Activated B cell treated with CpG ODN at 0.5 μM for 24 hours (primary cell): ENCODE results near the gene TEX35. TPM values are rescaled to one million over a fixed set of nuclear protein-coding genes. Genes with fewer than 3 reads are reported as not detected.

ENCODE experiments used
- ATAC-seq: fragments of 200-7000 bp; cut with Tn5 transposase; one replicate; pipeline ENCODE4 v1.10.0; 2021; ENCODE audit warnings: low read depth, mild to moderate bottlenecking, moderate library complexity
- CTCF ChIA-PET: fragments of 350-600 bp; sonication (Branson Sonifier 250); formaldehyde crosslinking; loops from one replicate; lab custom pipeline; 2021; ENCODE audit warnings: antibody characterized with exemption; lab: Charles Lee
- POLR2A ChIA-PET: fragments of 350-600 bp; sonication (Branson Sonifier 250); formaldehyde crosslinking; loops from one replicate; lab custom pipeline; 2021; ENCODE audit warnings: antibody characterized with exemption; lab: Charles Lee
- DNase-seq: peaks from one replicate; pipeline ENCODE4 v3.0.0; 2022
- H3K27ac Mint-ChIP-seq: one replicate; pipeline ENCODE4 v1.8.0; 2020; ENCODE audit warnings: mixed read lengths
- H3K27me3 Mint-ChIP-seq: one replicate; pipeline ENCODE4 v1.8.0; 2021; ENCODE audit warnings: mixed read lengths
- H3K36me3 Mint-ChIP-seq: one replicate; pipeline ENCODE4 v1.8.0; 2021; ENCODE audit warnings: low read depth, mixed read lengths
- H3K4me1 Mint-ChIP-seq: one replicate; pipeline ENCODE4 v1.8.0; 2021; ENCODE audit warnings: mixed read lengths
- H3K4me3 Mint-ChIP-seq: one replicate; pipeline ENCODE4 v1.8.0; 2020; ENCODE audit warnings: mild to moderate bottlenecking, mixed read lengths
- H3K9me3 Mint-ChIP-seq: one replicate; pipeline ENCODE4 v1.8.0; 2020; ENCODE audit warnings: mixed read lengths
- intact Hi-C: fragments of 100-400 bp; cut with micrococcal nuclease; formaldehyde crosslinking; loops from one replicate; pipeline ENCODE4 v1.15.1; 2024
- total RNA-seq: library from RNA; stranded (reverse); gene quantifications from 2 replicates; pipeline ENCODE4 v1.2.3, GENCODE V29; 2022
- TF ChIP-seq, protein P1 (sequence below): fragments of 200-600 bp; IDR thresholded peaks from one replicate; pipeline ENCODE4 v1.8.0; 2022; ENCODE audit warnings: antibody characterized with exemption, mild to moderate bottlenecking

Gene TEX35
- total RNA-seq, 1 donor from 2014 or later = not detected

DNA sequence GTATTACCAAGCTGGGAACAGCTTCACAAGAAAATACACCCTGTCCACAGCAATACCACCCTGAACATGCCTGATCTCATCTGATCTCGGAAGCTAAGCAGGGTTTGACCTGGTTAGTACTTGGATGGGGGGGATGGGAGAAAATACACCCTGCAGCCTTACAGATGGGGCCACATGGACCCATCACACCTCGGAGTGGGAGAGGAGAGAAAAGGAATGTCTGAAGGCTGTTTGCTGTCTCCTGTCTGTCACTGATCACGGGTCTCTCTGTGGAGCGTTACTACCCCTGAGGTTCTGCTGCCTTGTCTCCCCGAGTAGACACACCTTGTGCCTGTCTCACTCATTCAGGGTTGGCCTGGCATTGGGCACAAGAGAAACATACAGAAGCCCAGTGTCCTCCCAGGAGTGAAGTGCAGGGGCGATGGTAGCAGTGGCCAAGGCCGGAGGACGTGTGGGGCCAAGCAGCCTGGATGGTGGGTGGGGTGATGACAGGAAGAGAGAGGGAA, 48.0 kb downstream of the TEX35 start:
- H3K27me3 Mint-ChIP-seq = no peaks in the 10 kb centered on the region
- ATAC-seq (no peak), DNase-seq (no peak)
- peaks cover 68% of the 10 kb centered on the region for H3K4me1 Mint-ChIP-seq
- CTCF ChIA-PET = no interaction called here
- peak overlapping the region; percentile 57 for H3K27ac Mint-ChIP-seq
- intact Hi-C loops = no loop called here
- H3K4me3 Mint-ChIP-seq = no peak overlapping the region
- TF ChIP-seq, protein P1, sequence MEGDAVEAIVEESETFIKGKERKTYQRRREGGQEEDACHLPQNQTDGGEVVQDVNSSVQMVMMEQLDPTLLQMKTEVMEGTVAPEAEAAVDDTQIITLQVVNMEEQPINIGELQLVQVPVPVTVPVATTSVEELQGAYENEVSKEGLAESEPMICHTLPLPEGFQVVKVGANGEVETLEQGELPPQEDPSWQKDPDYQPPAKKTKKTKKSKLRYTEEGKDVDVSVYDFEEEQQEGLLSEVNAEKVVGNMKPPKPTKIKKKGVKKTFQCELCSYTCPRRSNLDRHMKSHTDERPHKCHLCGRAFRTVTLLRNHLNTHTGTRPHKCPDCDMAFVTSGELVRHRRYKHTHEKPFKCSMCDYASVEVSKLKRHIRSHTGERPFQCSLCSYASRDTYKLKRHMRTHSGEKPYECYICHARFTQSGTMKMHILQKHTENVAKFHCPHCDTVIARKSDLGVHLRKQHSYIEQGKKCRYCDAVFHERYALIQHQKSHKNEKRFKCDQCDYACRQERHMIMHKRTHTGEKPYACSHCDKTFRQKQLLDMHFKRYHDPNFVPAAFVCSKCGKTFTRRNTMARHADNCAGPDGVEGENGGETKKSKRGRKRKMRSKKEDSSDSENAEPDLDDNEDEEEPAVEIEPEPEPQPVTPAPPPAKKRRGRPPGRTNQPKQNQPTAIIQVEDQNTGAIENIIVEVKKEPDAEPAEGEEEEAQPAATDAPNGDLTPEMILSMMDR = no peak
- POLR2A ChIA-PET = no interaction called here
- peaks cover 21% of the 10 kb centered on the region for H3K36me3 Mint-ChIP-seq
- H3K9me3 Mint-ChIP-seq = peaks cover 1% of the 10 kb centered on the region

DNA sequence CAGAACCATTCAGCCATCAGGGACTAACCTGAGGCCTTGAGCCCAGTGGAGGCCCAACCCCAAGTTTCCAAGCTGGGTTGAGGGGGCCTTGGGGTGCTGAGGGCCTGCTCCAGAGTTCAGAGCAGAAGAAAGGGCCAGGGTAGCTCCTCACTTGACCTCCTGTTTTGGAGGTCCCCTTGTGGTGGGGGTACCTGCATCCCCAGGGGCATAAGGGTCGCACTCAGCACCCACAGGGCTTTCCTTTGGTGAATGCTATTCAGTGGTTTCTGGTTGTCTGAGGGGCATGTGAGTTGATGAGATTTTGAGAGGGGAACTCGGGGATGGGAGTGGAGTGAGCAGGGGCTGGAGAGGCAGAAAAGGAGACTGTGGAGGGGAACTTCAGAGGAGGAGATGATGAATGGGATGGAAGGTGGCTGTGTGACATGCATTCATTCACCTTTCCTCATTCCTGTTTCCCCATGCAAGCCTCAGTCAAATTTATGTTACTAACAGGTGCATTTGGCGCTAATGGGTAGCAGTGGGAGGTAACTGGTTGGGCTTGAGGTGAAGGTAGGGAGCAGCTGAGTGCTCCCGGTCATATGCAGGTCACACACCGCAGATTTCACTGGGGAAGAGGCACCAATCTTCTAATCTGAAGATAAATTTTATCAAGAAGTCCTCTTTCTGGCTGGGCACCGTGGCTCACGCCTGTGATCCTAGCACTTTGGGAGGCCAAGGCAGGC, 50.4 kb downstream of the TEX35 start:
- ChIA-PET CTCF (interaction anchor here (1.2 to 1.7 kb wide), 2 partner anchors 9 to 25 kb away, joined by 3 read pairs; no protein-coding TSS in a partner anchor), POLR2A (no interaction called here)
- Mint-ChIP-seq H3K27me3 (no peaks in the 10 kb centered on the region), H3K27ac (peak overlapping the region; percentile 59), H3K4me3 (no peak overlapping the region), H3K9me3 (peaks cover 3% of the 10 kb centered on the region), H3K4me1 (peaks cover 80% of the 10 kb centered on the region), H3K36me3 (peaks cover 28% of the 10 kb centered on the region)
- intact Hi-C loops = no loop called here
- ATAC-seq = no peak
- DNase-seq = no peak
- TF ChIP-seq, protein P1 = no peak

DNA sequence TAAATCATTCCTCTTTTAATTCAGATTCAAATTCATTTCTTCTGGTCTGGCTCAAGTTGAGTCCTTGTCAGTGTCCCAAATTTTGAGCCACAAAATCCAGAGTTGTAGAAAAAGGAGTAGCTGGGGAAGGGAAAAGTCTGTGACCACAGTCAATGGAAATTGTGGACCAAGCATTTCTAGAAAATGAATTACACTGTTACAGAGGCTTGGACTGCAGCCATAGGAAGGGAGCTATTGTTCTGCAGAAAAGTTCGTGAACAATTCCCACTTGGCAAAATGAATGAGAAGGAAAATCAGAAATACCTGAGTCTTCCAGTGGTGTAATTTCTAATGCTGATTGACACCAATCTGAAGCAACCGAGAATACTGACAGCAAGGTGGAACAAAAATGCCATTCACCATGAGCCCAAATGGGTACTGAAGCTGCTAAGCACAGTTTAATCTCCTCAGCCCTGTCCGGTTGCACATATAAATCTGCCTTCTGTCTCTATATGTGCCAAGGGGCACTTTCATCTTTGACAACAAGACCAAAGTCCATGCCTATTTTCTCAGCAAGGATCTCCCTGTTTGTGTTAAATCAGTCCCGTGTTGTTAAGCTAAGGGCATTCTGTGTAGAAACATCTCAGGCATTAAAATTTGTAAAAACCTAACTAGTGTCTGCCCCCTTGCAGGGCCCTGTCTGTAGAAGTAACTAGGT, 51.3 kb downstream of the TEX35 start:
- peaks cover 31% of the 10 kb centered on the region for H3K36me3 Mint-ChIP-seq
- peaks cover 79% of the 10 kb centered on the region for H3K4me1 Mint-ChIP-seq
- H3K4me3 Mint-ChIP-seq = no peak overlapping the region
- H3K27me3 Mint-ChIP-seq = no peaks in the 10 kb centered on the region
- ATAC-seq (no peak), DNase-seq (no peak)
- CTCF ChIA-PET = interaction anchor here (0.8 to 1.8 kb wide), 4 partner anchors 8 to 24 kb away, joined by 3 to 6 read pairs (median 3); no protein-coding TSS in a partner anchor
- POLR2A ChIA-PET = interaction anchor here (0.7 to 2.8 kb wide), 3 partner anchors 16 to 166 kb away, joined by 3 to 10 read pairs (median 5); no protein-coding TSS in a partner anchor
- peaks cover 3% of the 10 kb centered on the region for H3K9me3 Mint-ChIP-seq
- TF ChIP-seq, protein P1 = no peak
- H3K27ac Mint-ChIP-seq = peak overlapping the region; percentile 41
- intact Hi-C loops = loop anchor here (2.0 kb wide), 1 partner anchor 15 kb away; no protein-coding TSS in a partner anchor

DNA sequence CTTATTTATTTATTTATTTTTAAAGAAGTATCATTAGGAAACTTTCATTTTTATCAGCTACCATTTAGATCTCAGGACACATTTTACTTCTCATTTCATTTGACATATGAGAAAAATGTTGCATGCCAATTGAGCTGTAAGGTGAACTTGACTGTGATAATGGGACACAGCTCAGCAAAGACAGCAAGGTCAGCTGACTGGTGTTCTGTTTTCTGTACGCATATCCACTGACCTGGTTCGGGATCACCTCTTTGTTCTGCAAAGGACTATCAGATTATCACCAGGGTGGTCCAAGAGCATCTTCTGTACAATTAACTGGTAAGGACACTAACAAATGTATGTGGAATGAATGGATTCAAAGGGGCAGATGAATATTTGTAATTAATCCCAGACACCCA, 51.9 kb downstream of the TEX35 start:
- ATAC-seq (no peak), DNase-seq (no peak)
- Mint-ChIP-seq H3K4me1 (peaks cover 81% of the 10 kb centered on the region), H3K27me3 (no peaks in the 10 kb centered on the region), H3K4me3 (no peak overlapping the region), H3K9me3 (peaks cover 5% of the 10 kb centered on the region), H3K36me3 (peaks cover 30% of the 10 kb centered on the region), H3K27ac (peak overlapping the region; percentile 67)
- TF ChIP-seq, protein P1 = no peak
- ChIA-PET CTCF (interaction anchor here (0.8 to 1.8 kb wide), 4 partner anchors 8 to 23 kb away, joined by 3 to 6 read pairs (median 3); no protein-coding TSS in a partner anchor), POLR2A (interaction anchor here (0.7 to 2.8 kb wide), 3 partner anchors 15 to 165 kb away, joined by 3 to 10 read pairs (median 5); no protein-coding TSS in a partner anchor)
- intact Hi-C loops = loop anchor here (2.0 kb wide), 1 partner anchor 14 kb away; no protein-coding TSS in a partner anchor
